Activated naive CD4-positive, alpha-beta T cell treated with anti-CD3 and anti-CD28 coated beads, Interleukin-2, amount 10 ng/mL, durations not matched to agents 5 hours and 36 hours (primary cell): ENCODE data around the gene TBC1D25. TPM values are rescaled to one million over a fixed set of nuclear protein-coding genes. Genes with fewer than 3 reads are reported as not detected.

Experiments used
- total RNA-seq, 2 experiments: library from RNA; stranded (reverse); gene quantifications; one replicate each; pipeline ENCODE4 v1.2.3, GENCODE V29; 2021

The TBC1D25 gene
- 10 to 100 TPM; 19.5 to 20.5 TPM for total RNA-seq

GRCh38 chrX:48539345-48540027 is at the start of gene TBC1D25:
TSS of gene TBC1D25 (plus strand) at chrX:48539714. CDS start at chrX:48539798, 84 bp downstream.

GRCh38 chrX:48508400-48509244 is 30.9 kb upstream of the TBC1D25 start, which contains the start of gene PORCN:
TSS of gene PORCN (plus strand) at chrX:48508992. CDS start at chrX:48509821, 829 bp downstream.

GRCh38 chrX:48521353-48522243 is 17.9 kb upstream of the TBC1D25 start, which contains the start of gene EBP:
TSS of gene EBP (plus strand) at chrX:48521808. CDS start at chrX:48523772, 1,964 bp downstream.

GRCh38 chrX:48574270-48575266 is 35.1 kb downstream of the TBC1D25 start, which contains the start of gene RBM3:
TSS of gene RBM3 (plus strand) at chrX:48574484. CDS start at chrX:48575181, 697 bp downstream.

GRCh38 chrX:48597353-48598264 is 58.1 kb downstream of the TBC1D25 start, which contains the start of gene WDR13:
TSS of gene WDR13 (plus strand) at chrX:48597492. CDS start at chrX:48597997, 505 bp downstream.

Other genes starting within 250 kb of the TBC1D25 start
- gene SSX3, start 183.0 kb upstream of the TBC1D25 start, total RNA-seq: not detected
- gene SSX4, start 156.2 kb upstream of the TBC1D25 start, total RNA-seq: not detected
- not detected for gene SSX4B, start 127.8 kb upstream of the TBC1D25 start, total RNA-seq
- 10 to 100 TPM; 70.9 to 73.0 TPM for gene SLC38A5, start 69.5 kb upstream of the TBC1D25 start, total RNA-seq
- 10 to 100 TPM; 49.3 to 51.5 TPM for gene FTSJ1, start 63.5 kb upstream of the TBC1D25 start, total RNA-seq
- 10 to 100 TPM; 20.9 to 22.0 TPM for gene PORCN, start 30.7 kb upstream of the TBC1D25 start, total RNA-seq
- gene EBP, start 17.9 kb upstream of the TBC1D25 start, total RNA-seq: 100 to 1,000 TPM; 262 to 288 TPM
- 100 to 1,000 TPM; 267 to 273 TPM for gene RBM3, start 34.8 kb downstream of the TBC1D25 start, total RNA-seq
- 10 to 100 TPM; 54.1 to 56.9 TPM for gene WDR13, start 57.8 kb downstream of the TBC1D25 start, total RNA-seq
- 100 to 1,000 TPM; 155 to 171 TPM for gene WAS, start 144.1 kb downstream of the TBC1D25 start, total RNA-seq
- 10 to 100 TPM; 22.9 to 24.2 TPM for gene SUV39H1, start 157.0 kb downstream of the TBC1D25 start, total RNA-seq
- gene GLOD5, start 222.0 kb downstream of the TBC1D25 start, total RNA-seq: not detected
- gene GATA1, start 246.9 kb downstream of the TBC1D25 start, total RNA-seq: not detected